HG03045 (cell line): ENCODE data around the gene CNTF.

ENCODE experiments used
- ATAC-seq: cut with Tn5 transposase; IDR thresholded peaks from one replicate; pipeline ENCODE4 v1.9.1; 2021; ENCODE audit warnings: mild to moderate bottlenecking, moderate library complexity; ENCODE audit not compliant: unreplicated experiment

The CNTF gene

DNA sequence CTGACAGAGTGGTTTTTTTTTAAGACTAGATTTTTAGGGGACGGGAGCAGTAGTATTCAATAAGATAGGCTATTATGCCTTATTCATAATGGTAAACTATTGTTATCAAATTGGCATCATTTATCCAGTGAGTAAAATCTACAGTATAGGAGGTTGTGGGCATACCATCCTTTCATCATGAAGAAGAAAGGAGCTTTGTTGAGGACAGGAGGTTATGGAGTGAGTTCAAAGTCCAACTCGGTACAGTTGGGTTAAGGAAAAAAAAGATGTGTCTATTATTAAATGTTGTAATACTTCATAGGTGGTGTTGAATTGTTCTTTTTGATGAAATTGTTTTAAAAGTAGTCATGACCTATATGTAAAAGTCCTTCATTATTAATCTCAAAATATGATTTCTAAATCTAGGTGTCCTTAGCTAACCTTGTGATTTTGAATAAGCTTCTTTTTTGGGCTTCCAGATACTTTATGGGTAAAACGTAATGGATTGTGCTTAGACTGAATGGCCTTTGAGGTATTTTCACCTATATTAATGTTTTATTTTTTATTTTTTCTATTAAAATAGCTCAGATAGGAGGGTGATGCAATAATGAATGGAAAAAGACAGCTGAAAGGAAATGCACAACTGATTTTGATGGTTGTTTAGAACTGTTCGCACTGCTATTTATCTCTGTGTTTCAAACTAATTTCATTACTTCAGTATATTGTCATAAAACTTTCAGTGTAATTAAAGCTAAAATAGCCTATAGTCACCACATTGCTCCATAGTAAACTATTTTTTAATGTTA is 15.3 kb upstream of the CNTF start:
- no peak for ATAC-seq

DNA sequence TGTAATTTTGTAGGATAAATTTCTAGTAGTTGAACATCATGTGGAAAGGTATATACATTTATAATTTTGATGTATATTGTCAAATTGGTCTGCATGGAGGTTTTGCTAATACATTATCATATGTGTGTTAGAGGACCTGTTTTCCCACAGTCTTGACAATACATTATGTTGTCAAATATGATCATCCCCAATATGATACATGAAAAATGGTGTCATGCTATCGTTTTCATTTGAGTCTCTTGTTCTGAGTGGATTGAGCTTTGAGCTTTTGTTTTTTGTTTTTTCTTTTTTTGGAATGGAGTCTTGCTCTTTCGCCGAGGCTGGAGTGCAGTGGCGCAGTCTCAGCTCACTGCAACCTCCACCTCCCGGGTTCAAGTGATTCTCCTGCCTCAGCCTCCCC is 14.1 kb upstream of the CNTF start:
- ATAC-seq: no peak

DNA sequence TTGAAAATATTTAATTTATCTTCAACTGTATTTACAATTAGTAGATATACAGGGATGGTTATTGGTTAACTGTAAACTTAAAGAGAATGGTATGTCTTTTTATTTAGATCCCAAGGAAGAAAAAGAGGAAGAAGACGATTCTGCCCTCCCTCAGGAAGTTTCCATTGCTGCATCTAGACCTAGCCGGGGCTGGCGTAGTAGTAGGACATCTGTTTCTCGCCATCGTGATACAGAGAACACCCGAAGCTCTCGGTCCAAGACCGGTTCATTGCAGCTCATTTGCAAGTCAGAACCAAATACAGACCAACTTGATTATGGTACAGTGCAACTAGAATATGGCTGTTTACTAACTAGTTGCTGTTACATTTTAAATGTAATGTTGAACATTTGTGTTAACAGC is 12.7 kb upstream of the CNTF start:
- no peak for ATAC-seq

DNA sequence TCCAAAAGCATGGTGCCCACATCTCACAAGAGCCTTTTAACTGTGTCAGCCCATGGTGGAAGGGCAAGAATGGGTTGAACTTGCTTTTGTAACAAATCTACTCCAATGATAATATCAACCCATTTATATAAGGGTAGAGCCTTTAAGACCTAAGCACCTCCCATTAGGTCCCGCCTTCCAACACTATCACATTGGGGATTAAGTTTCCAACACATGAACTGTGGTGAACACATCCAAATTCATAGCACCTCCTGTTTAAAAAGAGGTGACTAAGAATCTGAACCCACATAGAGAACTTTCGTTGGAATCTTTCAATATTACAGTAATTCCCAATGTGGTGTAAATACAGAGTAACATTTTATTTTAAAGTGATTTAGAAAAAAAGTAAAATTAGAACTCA is 9.2 kb upstream of the CNTF start:
- no peak for ATAC-seq

DNA sequence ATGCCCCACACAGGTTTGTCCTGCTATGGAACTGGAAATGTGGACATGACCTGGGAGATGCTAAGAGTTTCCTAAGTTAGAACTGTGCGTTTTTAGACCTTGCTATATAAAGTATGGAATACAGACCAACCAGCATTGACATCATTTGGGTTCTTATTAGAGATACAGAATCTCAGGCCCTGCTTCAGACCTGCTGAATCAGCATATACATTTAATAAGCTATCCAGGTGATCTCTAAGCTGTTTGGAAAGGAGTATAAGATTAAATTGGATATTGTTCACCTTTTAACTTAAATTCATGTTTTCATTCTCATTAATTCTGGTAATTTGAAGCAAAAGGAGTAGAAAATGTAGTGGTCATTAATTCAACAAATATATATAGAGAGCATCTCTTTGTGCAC is 6.9 kb upstream of the CNTF start:
- ATAC-seq: no peak

DNA sequence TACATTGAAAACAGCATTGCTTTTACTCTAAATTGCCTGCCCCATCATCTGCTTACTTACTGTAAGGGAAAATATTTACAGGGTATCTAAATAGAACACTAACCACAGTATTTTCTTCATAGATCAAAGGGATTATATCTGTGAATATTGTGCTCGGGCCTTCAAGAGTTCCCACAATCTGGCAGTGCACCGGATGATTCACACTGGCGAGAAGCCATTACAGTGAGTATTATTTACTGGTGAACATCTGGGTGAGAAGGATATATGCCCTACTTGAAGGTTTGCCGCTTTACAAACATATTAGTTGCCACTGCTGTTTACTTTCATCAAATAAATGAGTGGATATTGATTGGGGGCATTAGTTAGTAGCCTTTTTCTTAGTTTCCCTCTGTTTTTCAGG is 5.9 kb upstream of the CNTF start:
- no peak for ATAC-seq

DNA sequence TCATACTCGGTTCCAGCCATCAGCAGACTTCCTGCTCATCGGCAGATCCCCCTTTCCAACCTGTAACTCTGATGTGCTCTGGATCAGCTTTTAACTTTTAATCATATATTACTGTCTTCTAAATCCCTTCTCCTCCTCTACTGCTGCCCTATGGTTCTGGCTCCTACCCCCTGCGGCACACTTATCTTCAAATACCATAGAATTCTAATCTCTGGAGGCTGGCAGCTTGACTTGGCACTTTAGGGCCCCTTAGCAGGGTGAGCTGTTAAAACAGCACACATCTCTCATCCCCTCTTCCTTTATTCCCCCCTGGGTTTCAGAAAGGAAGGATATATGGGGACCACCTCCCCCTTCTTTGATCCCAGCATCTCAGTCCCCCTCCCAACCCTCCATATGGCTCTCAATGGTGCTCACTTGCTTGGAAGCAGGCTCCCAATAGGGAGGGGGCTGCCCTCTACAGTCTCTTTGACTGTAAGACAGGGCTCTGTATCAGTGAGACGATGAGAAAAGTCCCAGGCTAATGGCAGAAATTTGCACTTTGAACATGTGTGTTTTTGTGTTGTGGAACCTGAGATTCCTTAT is 4.4 kb upstream of the CNTF start:
- ATAC-seq: no peak

DNA sequence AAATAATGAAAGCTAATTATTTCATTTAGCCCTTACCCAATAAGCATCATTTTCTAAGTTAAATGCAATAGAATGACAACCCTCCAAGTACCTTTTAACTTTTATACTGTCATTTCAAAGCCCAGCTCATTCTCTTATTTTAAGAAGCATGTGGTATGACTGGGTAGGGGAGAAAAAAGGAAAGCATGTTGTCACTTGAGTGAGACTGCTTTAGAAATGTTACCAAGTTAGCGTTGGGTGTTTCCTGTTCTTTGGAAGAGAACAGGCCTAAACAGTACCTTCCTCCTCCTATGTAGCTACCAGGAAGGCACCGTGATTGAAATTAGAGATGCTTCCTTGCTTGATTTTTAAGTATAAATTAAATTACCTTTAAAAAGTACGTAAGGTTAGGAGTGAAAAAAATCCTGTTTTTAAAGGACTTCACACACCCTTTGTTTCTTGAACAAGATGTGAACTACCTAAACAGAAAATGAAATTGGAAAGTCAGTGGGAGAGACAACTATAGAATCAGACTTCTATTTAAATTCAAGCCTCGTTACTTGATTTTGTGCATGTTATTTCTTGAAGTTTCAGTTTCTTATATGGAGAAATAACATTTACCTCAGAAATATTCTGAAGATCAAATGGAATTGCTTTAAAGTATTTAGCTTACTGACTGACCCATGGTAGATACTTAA is 741 bp upstream of the CNTF start:
- no peak for ATAC-seq

DNA sequence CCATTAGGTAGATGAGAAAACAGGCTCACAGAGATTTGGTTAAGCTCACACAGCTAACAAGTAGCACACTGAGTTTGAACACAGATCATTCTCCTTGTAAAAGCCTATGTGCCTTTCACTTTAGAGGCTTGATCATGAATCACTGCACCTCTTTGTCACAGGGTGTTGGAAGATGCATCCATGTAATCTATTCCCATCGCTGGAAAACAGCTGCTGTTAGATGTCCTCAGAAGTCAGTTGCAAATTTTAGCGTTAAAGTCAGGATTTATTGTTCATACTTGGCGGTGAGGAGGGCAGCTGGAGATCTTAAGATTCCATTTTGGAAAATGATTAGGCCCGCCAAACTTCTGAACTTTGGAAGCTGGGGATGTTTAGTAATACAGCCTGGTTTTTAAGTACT is 2.6 kb downstream of the CNTF start:
- no peak for ATAC-seq

DNA sequence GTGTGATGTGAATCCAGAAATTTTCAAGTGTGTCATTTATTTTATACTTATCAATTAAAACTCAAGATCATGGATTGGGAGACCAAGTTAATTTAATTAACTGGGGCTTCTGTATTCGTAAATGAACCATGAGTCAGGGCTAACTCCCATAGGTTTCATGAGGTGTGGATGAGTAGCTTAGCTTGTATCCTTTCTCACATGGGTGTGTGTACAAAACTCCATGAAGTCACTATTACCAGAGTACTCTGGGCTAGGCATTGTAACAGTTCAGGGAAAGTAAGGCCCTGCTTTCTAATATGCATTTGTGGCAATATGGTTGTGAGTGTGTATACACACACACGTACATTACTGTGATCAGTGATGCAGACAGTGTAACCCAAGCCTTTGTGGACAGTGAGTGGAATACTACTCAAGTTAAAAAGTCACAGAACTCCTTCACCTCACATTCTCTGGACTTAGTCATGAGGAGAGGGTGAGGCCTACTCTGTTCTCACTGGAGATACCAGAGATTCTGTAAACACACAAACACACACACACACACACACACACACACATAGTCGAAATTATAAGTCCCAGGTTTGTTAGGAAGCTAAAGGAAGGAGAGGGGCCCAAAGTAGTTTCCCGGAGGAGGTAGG is 3.5 kb downstream of the CNTF start:
- ATAC-seq: no peak

DNA sequence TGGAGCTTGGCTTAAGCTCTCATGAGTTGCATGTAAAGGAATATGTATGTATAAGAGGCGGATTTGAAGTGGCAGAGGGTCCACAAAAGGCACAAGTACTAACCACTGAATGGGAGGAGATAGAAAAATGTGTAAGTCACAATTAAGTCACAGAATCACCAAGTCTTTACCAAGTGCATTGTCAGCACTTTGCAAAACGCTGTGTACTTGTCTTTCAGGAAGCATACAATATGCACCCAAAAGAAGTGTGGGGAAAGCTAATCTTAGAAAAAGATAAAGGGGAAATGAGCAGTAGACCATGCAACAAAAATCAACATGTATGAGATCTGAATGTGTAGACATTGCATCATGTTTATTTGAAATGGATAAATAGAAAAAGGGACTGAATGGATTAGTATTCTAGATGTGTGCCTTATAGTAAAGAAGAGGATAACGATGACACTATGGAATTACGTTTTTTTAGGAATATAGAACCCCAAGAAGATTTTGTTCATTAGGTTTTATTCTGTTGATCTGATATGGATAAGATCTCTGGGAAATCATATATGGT is 4.5 kb downstream of the CNTF start:
- ATAC-seq: no peak

DNA sequence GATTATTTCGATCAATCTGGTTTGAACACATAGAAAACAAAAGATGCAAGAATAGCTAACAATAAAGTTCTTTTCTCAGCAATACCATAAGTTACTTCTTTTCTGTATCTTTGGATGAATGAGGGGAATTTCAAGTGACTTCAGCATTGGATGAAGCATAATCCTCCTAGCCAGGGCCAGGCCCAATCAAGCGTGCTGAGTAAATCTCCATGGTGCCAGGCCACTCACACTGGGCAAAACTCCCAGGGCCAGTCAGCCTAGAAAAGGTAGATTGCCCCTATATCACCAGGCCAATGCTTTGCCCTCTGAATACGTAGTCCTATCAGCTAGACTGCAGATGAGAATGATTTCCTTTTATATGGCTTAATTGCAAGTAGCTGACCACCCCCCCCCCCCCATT is 6.0 kb downstream of the CNTF start:
- no peak for ATAC-seq

DNA sequence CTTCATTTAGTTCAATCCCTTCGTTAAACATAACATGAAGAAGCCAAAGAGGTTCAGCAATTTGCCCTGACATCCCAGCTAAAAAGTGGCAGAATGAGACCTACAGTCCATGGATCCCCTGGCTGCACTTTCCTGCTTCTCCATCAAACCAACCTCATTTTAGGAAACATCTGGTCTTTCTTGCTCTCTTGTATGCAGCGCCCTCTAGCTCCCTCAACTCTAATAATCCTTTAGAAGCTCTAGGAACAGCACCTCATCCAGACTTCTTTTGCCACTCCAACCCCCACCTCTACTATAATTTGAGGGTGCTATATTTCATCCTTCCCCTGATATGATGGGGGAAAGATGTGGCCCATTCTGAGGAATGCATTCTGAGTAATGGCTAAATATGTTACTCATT is 7.4 kb downstream of the CNTF start:
- no peak for ATAC-seq

DNA sequence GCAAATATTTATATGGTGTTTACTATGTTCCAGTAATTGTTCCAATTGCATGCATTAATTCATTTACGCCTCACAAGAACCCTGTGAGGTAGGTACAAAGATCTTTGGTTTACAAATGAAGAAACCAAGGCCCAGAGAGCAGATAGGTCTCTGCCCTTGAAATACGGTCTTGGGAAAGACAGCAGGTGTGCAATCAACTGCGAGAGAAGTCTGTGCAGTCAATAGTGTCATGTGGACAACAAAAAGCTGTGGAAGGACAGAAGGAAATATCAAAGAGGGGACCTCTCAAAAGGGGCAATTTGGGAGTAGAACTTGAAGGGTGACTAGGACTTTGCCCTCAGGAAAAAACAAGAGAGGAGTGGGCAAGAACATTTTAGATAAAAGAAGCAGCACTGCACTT is 8.9 kb downstream of the CNTF start:
- ATAC-seq: no peak

DNA sequence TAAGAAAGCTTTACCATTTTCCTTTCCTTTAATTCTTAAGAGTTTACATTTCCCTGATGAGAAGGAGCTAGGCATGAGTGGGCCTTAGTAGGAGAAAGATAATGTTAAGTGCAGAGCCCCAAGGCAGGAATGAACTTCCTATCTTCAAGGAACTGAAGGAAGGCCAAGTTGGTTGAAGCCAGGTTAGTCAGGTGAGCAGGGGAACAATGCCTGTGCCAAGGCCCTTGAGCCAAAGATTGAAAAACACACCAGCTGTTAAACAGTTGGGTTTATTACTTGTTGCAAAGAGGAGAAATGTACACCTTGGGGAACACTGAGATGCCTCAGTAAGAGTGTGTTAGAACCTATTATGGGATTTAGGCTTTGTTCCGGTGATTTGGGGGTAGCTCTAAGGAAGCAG is 10.0 kb downstream of the CNTF start:
- ATAC-seq: no peak

DNA sequence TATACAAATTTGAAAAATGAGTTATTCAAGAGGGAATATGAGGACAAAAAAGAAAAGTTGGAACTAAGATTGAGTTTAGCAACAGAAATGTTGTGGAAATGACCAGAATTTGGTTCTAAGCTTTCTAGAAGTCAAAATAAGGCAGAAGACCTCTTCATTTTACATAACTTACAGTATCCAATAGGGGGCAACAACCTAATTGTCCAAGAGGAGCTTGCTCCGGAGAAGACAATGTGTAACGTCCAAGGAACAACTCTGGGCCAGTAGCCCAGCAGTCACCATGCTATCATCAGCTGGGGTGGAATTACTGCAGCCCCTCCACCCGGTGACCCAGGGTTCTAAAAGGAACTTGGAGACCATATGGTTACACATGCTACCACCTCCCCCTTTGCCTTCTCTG is 14.1 kb downstream of the CNTF start:
- no peak for ATAC-seq

DNA sequence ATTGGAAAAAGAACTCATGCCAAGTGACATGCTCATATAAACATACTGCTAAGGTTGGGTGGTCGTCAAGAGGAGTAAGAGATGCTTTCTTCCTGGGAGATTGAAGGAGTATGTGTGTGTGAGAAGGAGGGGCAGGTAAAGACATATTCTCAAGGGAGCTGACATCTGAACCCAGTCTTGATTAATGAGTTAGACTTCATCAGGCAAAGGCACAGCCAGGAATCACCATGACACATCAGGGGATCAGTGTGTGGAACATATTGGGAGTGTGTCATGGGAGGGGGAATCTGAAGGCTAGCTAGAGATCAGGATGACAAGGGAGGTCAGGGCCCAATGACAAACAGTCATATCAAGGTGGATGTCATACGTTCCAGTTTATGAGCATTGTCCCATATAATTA is 14.9 kb downstream of the CNTF start:
- no peak for ATAC-seq

DNA sequence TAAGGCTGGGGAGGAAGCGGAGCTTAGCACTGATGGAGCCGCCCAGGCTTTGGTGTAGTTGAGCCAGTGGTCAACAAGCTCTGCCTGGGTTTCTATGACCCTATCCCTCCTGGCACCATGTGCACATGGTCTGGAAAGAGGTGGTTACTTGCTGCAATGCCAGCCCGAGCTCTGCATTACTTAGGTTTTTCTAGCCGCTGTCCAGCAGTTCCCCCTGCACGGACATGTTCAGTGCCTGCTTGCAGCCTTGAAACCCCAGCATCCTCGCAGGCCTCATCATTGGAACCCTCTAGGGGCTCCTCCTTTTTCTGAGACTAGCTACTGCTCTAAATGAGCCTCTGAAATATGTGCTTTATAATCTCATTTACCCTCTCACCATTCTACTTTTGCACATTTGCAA is 16.6 kb downstream of the CNTF start:
- ATAC-seq: no peak

DNA sequence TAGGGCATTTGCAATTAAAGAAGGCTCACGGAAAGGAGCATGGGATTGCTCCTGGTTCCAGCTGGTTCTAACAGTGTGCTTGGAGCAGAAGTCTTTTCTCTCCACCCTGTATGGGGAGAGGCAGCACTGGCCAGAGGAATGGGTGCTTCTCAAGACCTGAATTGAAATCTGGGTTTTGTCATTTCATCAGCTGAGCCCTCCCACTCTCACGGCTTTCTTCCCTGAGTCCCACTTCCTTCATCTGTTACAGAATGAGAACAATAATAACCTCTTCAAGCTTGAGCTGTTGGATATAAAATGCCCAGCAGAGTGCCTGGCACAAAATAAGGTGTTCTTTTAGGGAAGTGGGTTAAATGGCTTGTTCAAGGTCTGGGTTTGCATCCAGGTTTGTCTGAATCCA is 17.2 kb downstream of the CNTF start:
- no peak for ATAC-seq

DNA sequence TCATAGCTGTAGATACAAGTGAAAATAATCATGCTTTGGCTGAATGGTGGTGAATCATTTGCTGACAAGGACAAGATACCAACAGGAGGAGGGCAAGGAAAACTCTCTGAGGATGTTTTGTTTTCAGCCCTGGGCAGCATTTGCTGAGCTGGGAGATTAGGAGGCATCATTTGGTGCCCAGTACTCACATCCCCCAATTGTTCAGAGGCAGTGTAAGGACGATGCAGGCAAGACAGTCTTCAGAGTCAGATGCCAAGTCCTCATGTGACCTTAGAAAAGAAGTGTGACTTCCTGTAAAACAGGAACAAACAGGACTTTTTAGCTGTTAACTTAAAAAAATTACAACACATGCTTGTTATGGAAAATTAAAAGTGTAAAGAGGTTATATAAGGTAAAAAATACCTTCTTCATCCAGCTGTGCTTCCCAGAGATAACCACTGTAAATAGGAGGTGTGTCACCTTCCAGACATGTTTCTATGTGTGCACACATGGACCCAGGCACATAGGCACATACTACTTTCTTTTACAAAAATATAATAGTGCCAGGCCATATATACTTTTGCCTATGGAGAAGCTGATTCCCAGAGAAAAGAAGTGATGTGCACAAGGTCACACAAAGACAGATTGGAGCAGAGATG is 18.0 kb downstream of the CNTF start:
- no peak for ATAC-seq

DNA sequence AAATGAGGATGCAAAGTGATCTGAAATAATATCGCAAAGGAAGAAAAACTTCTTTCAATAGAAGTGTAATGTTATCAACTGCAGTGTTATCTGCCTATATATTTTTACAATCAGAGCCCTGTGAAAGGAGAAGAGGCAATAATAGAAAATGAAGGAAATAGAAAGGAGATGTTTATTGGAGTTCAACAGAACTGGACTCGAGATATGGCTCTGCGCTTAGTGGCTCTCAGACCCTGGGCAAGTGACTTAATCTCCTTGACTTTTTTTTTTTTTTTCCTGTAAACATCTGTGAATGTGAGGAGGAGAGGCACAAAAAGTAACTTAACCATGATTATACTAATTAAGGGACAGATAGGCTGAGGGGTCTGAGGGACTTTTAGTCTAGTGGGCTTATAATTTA is 18.9 kb downstream of the CNTF start:
- no peak for ATAC-seq
